Caco-2 (cell line): Measurements from ENCODE around the gene CLEC16A. TPM values are rescaled to one million over a fixed set of nuclear protein-coding genes. Genes with fewer than 3 reads are reported as not detected.

Experiments
- BruUV-seq: library from RNA; stranded (reverse); fragments of 400-500 nt; replicated peaks from 2 replicates; lab custom pipeline; 2021; lab: Mats Ljungman, UMichigan
- CTCF ChIA-PET: fragments of 300-600 bp; sonication (Branson Sonifier 250); formaldehyde crosslinking; loops from one replicate; lab custom pipeline; 2022; ENCODE audit warnings: antibody characterized with exemption; lab: Charles Lee
- POLR2A ChIA-PET: fragments of 300-600 bp; sonication (Branson Sonifier 250); formaldehyde crosslinking; loops from one replicate; lab custom pipeline; 2022; ENCODE audit warnings: antibody characterized with exemption; lab: Charles Lee
- DNase-seq, 2 experiments: peaks; one replicate each; pipeline versions ENCODE4 v3.0.0 to v3.0.0-alpha.2; 2020 to 2022
- H3K27me3 ChIP-seq: replicated peaks from 2 replicates; pipeline ENCODE4 v1.6.0; 2011; ENCODE audit warnings: low read length; ENCODE audit not compliant: control insufficient read depth, insufficient read depth
- H3K36me3 ChIP-seq: 2 replicates; pipeline ENCODE4 v1.5.1; 2011; ENCODE audit warnings: low read length; ENCODE audit not compliant: control insufficient read depth, insufficient read depth
- H3K4me1 ChIP-seq: fragments of 250-450 bp; sonication (Bioruptor Pico); 2 replicates; pipeline ENCODE4 v1.5.1; 2020; ENCODE audit warnings: mild to moderate bottlenecking
- H3K4me3 ChIP-seq: 2 replicates; pipeline ENCODE4 v1.5.1; 2011; ENCODE audit warnings: low read depth, mild to moderate bottlenecking, control low read depth, low read length
- H3K9me3 ChIP-seq: fragments of 250-450 bp; sonication (Bioruptor Pico); 2 replicates; pipeline ENCODE4 v1.5.1; 2020; ENCODE audit warnings: mild to moderate bottlenecking, moderate library complexity
- H3K27ac Mint-ChIP-seq: one replicate; pipeline ENCODE4 v1.8.0; 2022; ENCODE audit warnings: mixed read lengths; ENCODE audit not compliant: unreplicated experiment
- H3K27me3 Mint-ChIP-seq: one replicate; pipeline ENCODE4 v1.8.0; 2022; ENCODE audit warnings: mixed read lengths; ENCODE audit not compliant: insufficient read depth, unreplicated experiment
- H3K36me3 Mint-ChIP-seq: one replicate; pipeline ENCODE4 v1.8.0; 2022; ENCODE audit warnings: mild to moderate bottlenecking, mixed read lengths; ENCODE audit not compliant: insufficient read depth, unreplicated experiment
- H3K4me1 Mint-ChIP-seq: one replicate; pipeline ENCODE4 v1.8.0; 2022; ENCODE audit warnings: low read depth, mixed read lengths; ENCODE audit not compliant: unreplicated experiment
- H3K4me3 Mint-ChIP-seq: one replicate; pipeline ENCODE4 v1.8.0; 2022; ENCODE audit warnings: mild to moderate bottlenecking, moderate library complexity, mixed read lengths; ENCODE audit not compliant: unreplicated experiment
- H3K9me3 Mint-ChIP-seq: one replicate; pipeline ENCODE4 v1.8.0; 2022; ENCODE audit warnings: mixed read lengths; ENCODE audit not compliant: unreplicated experiment
- intact Hi-C: fragments of 100-400 bp; cut with micrococcal nuclease; formaldehyde crosslinking; loops from one replicate; pipeline ENCODE4 v1.10.0; 2022; ENCODE audit not compliant: unreplicated experiment
- total RNA-seq: library from RNA; stranded (reverse); gene quantifications from 2 replicates; pipeline ENCODE4 v1.2.3, GENCODE V29; 2022
- TF ChIP-seq, protein P1 (sequence below), 2 experiments: fragments of 200-600 bp in 1 of 2; IDR thresholded peaks; 1 replicate in 1 of 2; 2 replicates in 1 of 2; pipeline versions ENCODE4 v1.5.1 to v1.8.0; 2011 to 2022; ENCODE audit warnings: antibody characterized with exemption in 1 of 2, control low read depth in 1 of 2, inconsistent platforms in 1 of 2, low read depth in 1 of 2, low read length in 1 of 2, mild to moderate bottlenecking in 1 of 2, moderate library complexity in 1 of 2; ENCODE audit not compliant: insufficient read depth in 1 of 2, severe bottlenecking in 1 of 2, unreplicated experiment in 1 of 2

Gene CLEC16A
- total RNA-seq, 1 experiment from 2014 or later, result 27.0 TPM

DNA sequence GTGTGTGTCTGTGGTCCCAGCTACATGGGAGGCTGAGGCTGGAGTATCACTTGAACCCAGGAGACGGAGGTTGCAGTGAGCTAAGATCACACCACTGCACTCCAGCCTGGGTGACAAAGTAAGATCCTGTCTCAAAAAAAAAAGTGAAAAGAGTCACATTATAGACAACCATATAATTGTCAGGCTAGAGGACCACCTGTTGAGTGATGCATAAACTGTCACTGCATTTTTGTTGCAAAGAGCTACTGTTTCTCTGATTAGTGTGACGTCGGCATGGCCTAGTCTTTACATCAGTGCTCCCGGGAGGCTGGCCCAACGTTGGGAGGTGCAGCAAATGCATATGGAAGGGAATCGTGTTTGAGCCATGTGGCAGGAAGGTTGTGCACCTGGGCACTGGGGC, 50.2 kb downstream of the CLEC16A start:
- CTCF ChIA-PET, result no interaction called here
- no peaks in the 10 kb centered on the region for H3K27me3 ChIP-seq
- Mint-ChIP-seq H3K4me1 (peaks cover 23% of the 10 kb centered on the region), H3K27ac (no peak overlapping the region), H3K27me3 (no peaks in the 10 kb centered on the region), H3K9me3 (no peaks in the 10 kb centered on the region), H3K4me3 (no peak overlapping the region), H3K36me3 (peaks cover 21% of the 10 kb centered on the region)
- no peaks in the 10 kb centered on the region; the same call in 1 of the 2 replicates for H3K36me3 ChIP-seq
- no peak overlapping the region for H3K4me3 ChIP-seq
- TF ChIP-seq, protein P1, sequence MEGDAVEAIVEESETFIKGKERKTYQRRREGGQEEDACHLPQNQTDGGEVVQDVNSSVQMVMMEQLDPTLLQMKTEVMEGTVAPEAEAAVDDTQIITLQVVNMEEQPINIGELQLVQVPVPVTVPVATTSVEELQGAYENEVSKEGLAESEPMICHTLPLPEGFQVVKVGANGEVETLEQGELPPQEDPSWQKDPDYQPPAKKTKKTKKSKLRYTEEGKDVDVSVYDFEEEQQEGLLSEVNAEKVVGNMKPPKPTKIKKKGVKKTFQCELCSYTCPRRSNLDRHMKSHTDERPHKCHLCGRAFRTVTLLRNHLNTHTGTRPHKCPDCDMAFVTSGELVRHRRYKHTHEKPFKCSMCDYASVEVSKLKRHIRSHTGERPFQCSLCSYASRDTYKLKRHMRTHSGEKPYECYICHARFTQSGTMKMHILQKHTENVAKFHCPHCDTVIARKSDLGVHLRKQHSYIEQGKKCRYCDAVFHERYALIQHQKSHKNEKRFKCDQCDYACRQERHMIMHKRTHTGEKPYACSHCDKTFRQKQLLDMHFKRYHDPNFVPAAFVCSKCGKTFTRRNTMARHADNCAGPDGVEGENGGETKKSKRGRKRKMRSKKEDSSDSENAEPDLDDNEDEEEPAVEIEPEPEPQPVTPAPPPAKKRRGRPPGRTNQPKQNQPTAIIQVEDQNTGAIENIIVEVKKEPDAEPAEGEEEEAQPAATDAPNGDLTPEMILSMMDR (IDR thresholded peaks at IDR 0.05; ENCODE audit: insufficient read depth in 1 of 2, low read depth in 1 of 2, low read length in 1 of 2, severe bottlenecking in 1 of 2, unreplicated experiment in 1 of 2), result no peak
- POLR2A ChIA-PET, result no interaction called here
- no TSS peak for BruUV-seq
- no peak for DNase-seq
- H3K4me1 ChIP-seq, result peaks cover 11% of the 10 kb centered on the region
- H3K9me3 ChIP-seq, result no peaks in the 10 kb centered on the region
- intact Hi-C loops, result no loop called here

DNA sequence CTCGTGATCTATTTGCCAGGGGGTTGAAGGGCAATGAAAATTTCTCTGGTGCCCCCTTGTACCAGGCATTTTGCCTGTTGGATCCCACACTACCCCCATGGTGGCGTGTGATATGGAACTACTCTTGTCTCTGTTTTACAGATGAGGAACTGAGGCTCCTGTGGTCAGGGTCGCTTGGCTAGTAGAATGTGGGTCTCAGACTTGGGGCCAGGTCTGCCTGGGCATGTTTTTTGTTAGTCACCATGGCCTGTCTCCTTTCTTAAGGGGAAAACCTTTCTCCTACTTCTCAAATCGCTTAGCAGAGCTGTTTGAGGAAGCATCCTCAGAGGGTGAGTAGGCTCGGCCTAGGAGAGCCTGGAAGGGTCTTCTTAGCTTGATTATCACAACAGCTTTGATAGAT, 51.2 kb downstream of the CLEC16A start:
- ChIA-PET POLR2A (no interaction called here), CTCF (no interaction called here)
- no peaks in the 10 kb centered on the region for H3K36me3 ChIP-seq
- H3K4me1 Mint-ChIP-seq, result peaks cover 23% of the 10 kb centered on the region
- no peaks in the 10 kb centered on the region for H3K9me3 Mint-ChIP-seq
- no peaks in the 10 kb centered on the region for H3K27me3 ChIP-seq
- intact Hi-C loops, result no loop called here
- TF ChIP-seq, protein P1 (IDR thresholded peaks at IDR 0.05; ENCODE audit: insufficient read depth in 1 of 2, low read depth in 1 of 2, low read length in 1 of 2, severe bottlenecking in 1 of 2, unreplicated experiment in 1 of 2), result no peak
- H3K36me3 Mint-ChIP-seq, result peaks cover 29% of the 10 kb centered on the region
- H3K9me3 ChIP-seq, result no peaks in the 10 kb centered on the region
- no peak overlapping the region for H3K4me3 ChIP-seq
- H3K4me1 ChIP-seq, result peaks cover 11% of the 10 kb centered on the region
- H3K27me3 Mint-ChIP-seq, result no peaks in the 10 kb centered on the region
- H3K4me3 Mint-ChIP-seq, result no peak overlapping the region
- H3K27ac Mint-ChIP-seq, result no peak overlapping the region
- no peak for DNase-seq
- no TSS peak for BruUV-seq

DNA sequence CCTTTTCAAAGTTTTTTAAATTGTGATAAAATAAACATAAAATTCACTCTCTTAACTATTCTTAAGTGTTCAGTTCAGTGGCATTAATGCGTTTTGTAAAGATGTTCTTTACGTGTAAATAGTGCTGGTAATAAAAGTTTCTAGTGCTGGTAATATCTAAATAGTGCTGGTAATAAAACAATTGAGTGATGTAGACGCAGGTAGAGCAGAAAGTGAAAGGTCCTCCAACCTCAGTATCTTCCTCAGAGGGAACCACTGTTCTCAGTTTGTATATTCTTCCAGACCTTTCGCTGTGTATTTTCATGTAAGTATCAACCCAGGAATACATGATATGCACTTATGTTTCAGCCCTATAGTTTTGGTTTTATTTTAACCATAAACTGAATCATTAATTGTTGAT, 53.1 kb downstream of the CLEC16A start:
- intact Hi-C loops, result no loop called here
- H3K4me1 Mint-ChIP-seq, result peaks cover 6% of the 10 kb centered on the region
- TF ChIP-seq, protein P1 (IDR thresholded peaks at IDR 0.05; ENCODE audit: insufficient read depth in 1 of 2, low read depth in 1 of 2, low read length in 1 of 2, severe bottlenecking in 1 of 2, unreplicated experiment in 1 of 2), result no peak
- BruUV-seq, result no TSS peak
- no peak for DNase-seq
- no peak overlapping the region for H3K4me3 Mint-ChIP-seq
- POLR2A ChIA-PET, result no interaction called here
- H3K27ac Mint-ChIP-seq, result no peak overlapping the region
- no peaks in the 10 kb centered on the region for H3K9me3 Mint-ChIP-seq
- no peaks in the 10 kb centered on the region for H3K27me3 Mint-ChIP-seq
- H3K36me3 Mint-ChIP-seq, result peaks cover 20% of the 10 kb centered on the region
- Histone ChIP-seq H3K27me3 (no peaks in the 10 kb centered on the region), H3K36me3 (no peaks in the 10 kb centered on the region), H3K4me1 (no peaks in the 10 kb centered on the region; the same call in 1 of the 2 replicates), H3K9me3 (no peaks in the 10 kb centered on the region), H3K4me3 (no peak overlapping the region)
- CTCF ChIA-PET, result no interaction called here
